B cell (primary cell): ENCODE measurements around the gene KCNK4. TPM values are rescaled to one million over a fixed set of nuclear protein-coding genes. Genes with fewer than 3 reads are reported as not detected.

ENCODE experiments used
- ATAC-seq: fragments of 200-7000 bp; cut with Tn5 transposase; one replicate; pipeline ENCODE4 v1.10.0; 2021; ENCODE audit warnings: low read depth, mild to moderate bottlenecking, moderate number of reproducible peaks, moderate library complexity
- CTCF ChIA-PET: fragments of 350-600 bp; sonication (Branson Sonifier 250); formaldehyde crosslinking; loops from one replicate; lab custom pipeline; 2021; ENCODE audit warnings: antibody characterized with exemption, inconsistent platforms; lab: Charles Lee
- POLR2A ChIA-PET: fragments of 350-600 bp; sonication (Branson Sonifier 250); formaldehyde crosslinking; loops from one replicate; lab custom pipeline; 2021; ENCODE audit warnings: antibody characterized with exemption; lab: Charles Lee
- DNase-seq: peaks from one replicate; pipeline ENCODE4 v3.0.0; 2013
- H2AFZ ChIP-seq: 2 replicates; pipeline ENCODE4 v1.6.1; 2012; ENCODE audit warnings: mild to moderate bottlenecking, low read depth, low read length; ENCODE audit not compliant: insufficient read depth, poor library complexity, severe bottlenecking
- H3K27ac ChIP-seq, 2 donors: 1 replicate in 1 of 2; 2 replicates in 1 of 2; pipeline ENCODE4 v1.5.1; 2012 to 2013; ENCODE audit warnings: low read length in 2 of 2, mild to moderate bottlenecking in 2 of 2, moderate library complexity in 1 of 2
- H3K27me3 ChIP-seq, 4 experiments: fragments of 200-600 bp in 1 of 4; sonication (generic) in 1 of 4; replicated peaks in 1 of 4; 1 replicate in 2 of 4; 2 replicates in 2 of 4; pipeline versions ENCODE4 v1.6.1 to v1.7.0; 2013 to 2016; ENCODE audit warnings: low read length in 3 of 4, mild to moderate bottlenecking in 2 of 4, mixed read lengths in 1 of 4, moderate library complexity in 1 of 4; ENCODE audit not compliant: insufficient read depth in 4 of 4, control insufficient read depth in 3 of 4; ENCODE audit errors: control extremely low read depth in 1 of 4
- H3K36me3 ChIP-seq, 2 experiments: replicated peaks in 1 of 2; 1 replicate in 1 of 2; 2 replicates in 1 of 2; pipeline versions ENCODE4 v1.6.1 to v1.7.1; 2013; ENCODE audit warnings: low read length in 1 of 2; ENCODE audit not compliant: insufficient read depth in 2 of 2, control insufficient read depth in 1 of 2; ENCODE audit errors: control extremely low read depth in 1 of 2, extremely low read depth in 1 of 2
- H3K4me1 ChIP-seq, 2 donors: fragments of 200-600 bp in 1 of 2; sonication (generic) in 1 of 2; 1 replicate in 1 of 2; 2 replicates in 1 of 2; pipeline versions ENCODE4 v1.5.1 to v1.6.1; 2013 to 2017; ENCODE audit warnings: low read length in 2 of 2; ENCODE audit not compliant: control insufficient read depth in 2 of 2, insufficient read depth in 2 of 2
- H3K4me2 ChIP-seq: replicated peaks from 2 replicates; pipeline ENCODE3; 2012; ENCODE audit warnings: mild to moderate bottlenecking, low read depth, low read length; ENCODE audit not compliant: poor library complexity, severe bottlenecking
- H3K4me3 ChIP-seq, 5 experiments: fragments of 200-600 bp in 1 of 5; sonication (generic) in 1 of 5; 1 replicate in 3 of 5; 2 replicates in 2 of 5; pipeline versions ENCODE4 v1.5.1 to v1.7.0; 2011 to 2016; ENCODE audit warnings: low read length in 4 of 5, mild to moderate bottlenecking in 4 of 5, low read depth in 2 of 5, control low read depth in 1 of 5, moderate library complexity in 1 of 5; ENCODE audit not compliant: insufficient read depth in 1 of 5; ENCODE audit errors: control extremely low read depth in 1 of 5, extremely low read depth in 1 of 5
- H3K79me2 ChIP-seq: fragments of 200-600 bp; sonication (generic); one replicate; pipeline ENCODE4 v1.6.0; 2016; ENCODE audit warnings: low read length; ENCODE audit not compliant: control insufficient read depth, insufficient read depth
- H3K9ac ChIP-seq: fragments of 200-600 bp; sonication (generic); 2 replicates; pipeline ENCODE4 v1.6.1; 2017; ENCODE audit warnings: mild to moderate bottlenecking, low read length, moderate library complexity
- H3K9me3 ChIP-seq, 3 donors: one replicate each; pipeline versions ENCODE4 v1.6.1 to v1.7.1; 2013; ENCODE audit warnings: low read length in 2 of 3; ENCODE audit not compliant: control insufficient read depth in 2 of 3, insufficient read depth in 1 of 3; ENCODE audit errors: control extremely low read depth in 1 of 3
- H4K20me1 ChIP-seq: 2 replicates; pipeline ENCODE4 v1.6.0; 2012; ENCODE audit warnings: mild to moderate bottlenecking, low read length; ENCODE audit not compliant: insufficient read depth, control insufficient read depth, poor library complexity, severe bottlenecking
- H3K27ac Mint-ChIP-seq: one replicate; pipeline ENCODE4 v1.8.0; 2021; ENCODE audit warnings: mixed read lengths
- H3K27me3 Mint-ChIP-seq: one replicate; pipeline ENCODE4 v1.8.0; 2021; ENCODE audit warnings: mixed read lengths
- H3K4me1 Mint-ChIP-seq: one replicate; pipeline ENCODE4 v1.8.0; 2021; ENCODE audit warnings: mixed read lengths
- H3K4me3 Mint-ChIP-seq: one replicate; pipeline ENCODE4 v1.8.0; 2021; ENCODE audit warnings: mixed read lengths
- H3K9me3 Mint-ChIP-seq: one replicate; pipeline ENCODE4 v1.8.0; 2022; ENCODE audit warnings: mixed read lengths; ENCODE audit not compliant: insufficient read depth
- EZH2 ChIP-seq: IDR thresholded peaks from 2 replicates; pipeline ENCODE4 v1.6.1; 2012; ENCODE audit warnings: borderline replicate concordance, low read depth, mild to moderate bottlenecking, moderate library complexity, low read length; ENCODE audit not compliant: insufficient read depth, poor library complexity, severe bottlenecking
- WGBS: methylation state at CpG from one replicate; pipeline ENCODE4 v1.1.5; 2013; ENCODE audit warnings: missing lambda C conversion rate; ENCODE audit not compliant: insufficient coverage; 5-methylcytosine and 5-hydroxymethylcytosine counted together
- intact Hi-C: fragments of 100-400 bp; cut with micrococcal nuclease; formaldehyde crosslinking; loops from one replicate; pipeline ENCODE4 v1.10.0; 2022
- polyA plus RNA-seq: library from polyadenylated mRNA; depleted of rRNA; stranded (reverse); fragments of >200 nt; gene quantifications from 2 replicates; pipeline ENCODE4 v1.2.3, GENCODE V29; 2012
- total RNA-seq, 2 donors: library from RNA; stranded (reverse); fragments of 120-200 nt in 1 of 2; gene quantifications; 1 replicate in 1 of 2; 2 replicates in 1 of 2; pipeline versions ENCODE4 v1.2.3 to v1.2.4, GENCODE V29; 2013 to 2022
- TF ChIP-seq, protein P1 (sequence below): fragments of 200-600 bp; IDR thresholded peaks from one replicate; pipeline ENCODE4 v1.8.0; 2022; ENCODE audit warnings: antibody characterized with exemption, mild to moderate bottlenecking

The KCNK4 gene
- total and polyA plus RNA-seq, 2 donors (not counting 1 experiment from before 2014, with no cell fraction given): 0.32 TPM; not detected in 1

- Mint-ChIP-seq H3K4me3 (peak overlapping the region; percentile 90), H3K9me3 (no peaks in the 10 kb centered on the region), H3K27ac (peak overlapping the region; percentile 89), H3K27me3 (peaks cover 13% of the 10 kb centered on the region), H3K4me1 (peaks cover 36% of the 10 kb centered on the region)
- H2AFZ ChIP-seq: peak overlapping the region; percentile 64
- peaks cover 31 to 52% of the 10 kb centered on the region in 2 donors for H3K4me1 ChIP-seq
- peaks cover 30% of the 10 kb centered on the region for H4K20me1 ChIP-seq
- H3K9me3 ChIP-seq: peaks cover 0 to 20% (median 0%) of the 10 kb centered on the region in 3 donors
- no peak for ATAC-seq
- peak overlapping the region; percentile 93 to 94 for H3K27ac ChIP-seq
- WGBS: 34% methylated on average over 4 of the region's 5 CpGs
- peak overlapping the region in 3 of 5 experiments; percentile 78 to 87 (median 85) for H3K4me3 ChIP-seq
- peaks cover 25% of the 10 kb centered on the region for H3K79me2 ChIP-seq
- no peak for TF ChIP-seq EZH2
- TF ChIP-seq, protein P1, sequence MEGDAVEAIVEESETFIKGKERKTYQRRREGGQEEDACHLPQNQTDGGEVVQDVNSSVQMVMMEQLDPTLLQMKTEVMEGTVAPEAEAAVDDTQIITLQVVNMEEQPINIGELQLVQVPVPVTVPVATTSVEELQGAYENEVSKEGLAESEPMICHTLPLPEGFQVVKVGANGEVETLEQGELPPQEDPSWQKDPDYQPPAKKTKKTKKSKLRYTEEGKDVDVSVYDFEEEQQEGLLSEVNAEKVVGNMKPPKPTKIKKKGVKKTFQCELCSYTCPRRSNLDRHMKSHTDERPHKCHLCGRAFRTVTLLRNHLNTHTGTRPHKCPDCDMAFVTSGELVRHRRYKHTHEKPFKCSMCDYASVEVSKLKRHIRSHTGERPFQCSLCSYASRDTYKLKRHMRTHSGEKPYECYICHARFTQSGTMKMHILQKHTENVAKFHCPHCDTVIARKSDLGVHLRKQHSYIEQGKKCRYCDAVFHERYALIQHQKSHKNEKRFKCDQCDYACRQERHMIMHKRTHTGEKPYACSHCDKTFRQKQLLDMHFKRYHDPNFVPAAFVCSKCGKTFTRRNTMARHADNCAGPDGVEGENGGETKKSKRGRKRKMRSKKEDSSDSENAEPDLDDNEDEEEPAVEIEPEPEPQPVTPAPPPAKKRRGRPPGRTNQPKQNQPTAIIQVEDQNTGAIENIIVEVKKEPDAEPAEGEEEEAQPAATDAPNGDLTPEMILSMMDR: no peak
- peak overlapping the region; percentile 87 for H3K9ac ChIP-seq
- CTCF ChIA-PET: interaction anchor here (1.0 to 5.8 kb wide), 23 partner anchors 10 to 1550 kb away, joined by 3 to 243 read pairs (median 6); partner anchors contain the start of genes BAD, CCDC88B, FERMT3 and GPR137
- peaks cover 0 to 37% (median 15%) of the 10 kb centered on the region in 4 experiments for H3K27me3 ChIP-seq
- H3K4me2 ChIP-seq: peak overlapping the region; percentile 97
- H3K36me3 ChIP-seq: peaks cover 0 to 6% of the 10 kb centered on the region in 2 experiments
- intact Hi-C loops: loop anchor here (1.0 to 10.0 kb wide), 3 partner anchors 53 to 469 kb away; partner anchors contain the start of genes MARK2 and PLCB3
- DNase-seq: no peak
- POLR2A ChIA-PET: interaction anchor here (1.0 to 3.5 kb wide), 7 partner anchors 14 to 118 kb away, joined by 3 to 21 read pairs (median 7); partner anchors contain the start of genes FERMT3, PRDX5, STIP1 and TRMT112
Observed at GRCh38 chr11:64304032-64304315, 12.9 kb downstream of the KCNK4 start.
